Liver (tissue), 9 donors: ENCODE results near the gene CHD5. TPM values are rescaled to one million over a fixed set of nuclear protein-coding genes. Genes with fewer than 3 reads are reported as not detected.

Experiments
- DNase-seq: peaks from one replicate; pipeline ENCODE4 v3.0.0-alpha.2; 2017; ENCODE audit warnings: low spot score
- H3K27ac ChIP-seq, 2 donors: one replicate each; pipeline ENCODE4 v1.7.0; 2013; ENCODE audit warnings: inconsistent platforms in 2 of 2, low read length in 2 of 2, control low read depth in 1 of 2, low read depth in 1 of 2, mild to moderate bottlenecking in 1 of 2
- H3K27me3 ChIP-seq, 4 donors: one replicate each; pipeline versions ENCODE4 v1.6.1 to v1.7.0; 2013; ENCODE audit warnings: low read length in 3 of 4, inconsistent platforms in 1 of 4, mild to moderate bottlenecking in 1 of 4, moderate library complexity in 1 of 4; ENCODE audit not compliant: control insufficient read depth in 4 of 4, insufficient read depth in 4 of 4
- H3K36me3 ChIP-seq, 4 donors: one replicate each; pipeline versions ENCODE4 v1.6.1 to v1.7.0; 2013; ENCODE audit warnings: low read length in 3 of 4, mild to moderate bottlenecking in 3 of 4, low read depth in 1 of 4, moderate library complexity in 1 of 4; ENCODE audit not compliant: control insufficient read depth in 4 of 4, insufficient read depth in 3 of 4
- H3K4me1 ChIP-seq, 4 donors: one replicate each; pipeline versions ENCODE4 v1.6.1 to v1.7.0; 2013; ENCODE audit warnings: low read length in 3 of 4, mild to moderate bottlenecking in 3 of 4, moderate library complexity in 1 of 4; ENCODE audit not compliant: control insufficient read depth in 4 of 4, insufficient read depth in 4 of 4
- H3K4me3 ChIP-seq, 3 donors: one replicate each; pipeline versions ENCODE4 v1.6.1 to v1.7.0; 2013; ENCODE audit warnings: low read length in 3 of 3, control low read depth in 1 of 3, low read depth in 1 of 3, mild to moderate bottlenecking in 1 of 3
- H3K9ac ChIP-seq, 2 donors: one replicate each; pipeline ENCODE4 v1.7.0; 2013; ENCODE audit warnings: low read length in 2 of 2, mild to moderate bottlenecking in 2 of 2, moderate library complexity in 2 of 2, control low read depth in 1 of 2, low read depth in 1 of 2
- H3K9me3 ChIP-seq, 4 donors: one replicate each; pipeline versions ENCODE4 v1.6.1 to v1.7.0; 2013; ENCODE audit warnings: low read length in 3 of 4; ENCODE audit not compliant: control insufficient read depth in 4 of 4
- EGR1 ChIP-seq, 2 donors: IDR thresholded peaks; 2 replicates each; pipeline ENCODE4 v1.6.1; 2016 to 2018; ENCODE audit warnings: antibody characterized with exemption in 2 of 2, low read depth in 2 of 2
- FOXA1 ChIP-seq: IDR thresholded peaks from 2 replicates; pipeline ENCODE4 v1.6.1; 2016; ENCODE audit warnings: antibody characterized with exemption
- FOXA2 ChIP-seq: IDR thresholded peaks from 2 replicates; pipeline ENCODE4 v1.6.1; 2016; ENCODE audit warnings: antibody characterized with exemption
- GABPA ChIP-seq, 2 donors: IDR thresholded peaks in 1 of 2; conservative IDR thresholded peaks in 1 of 2; 2 replicates each; pipeline ENCODE4 v1.6.1; 2016; ENCODE audit warnings: antibody characterized with exemption in 2 of 2, mild to moderate bottlenecking in 1 of 2, moderate library complexity in 1 of 2
- HNF4A ChIP-seq, 2 donors: conservative IDR thresholded peaks; 2 replicates each; pipeline ENCODE4 v1.6.1; 2016; ENCODE audit warnings: antibody characterized with exemption in 2 of 2, mild to moderate bottlenecking in 2 of 2
- HNF4G ChIP-seq: IDR thresholded peaks from 2 replicates; pipeline ENCODE4 v1.6.1; 2016; ENCODE audit warnings: antibody characterized with exemption
- JUND ChIP-seq, 2 donors: IDR thresholded peaks; 2 replicates each; pipeline ENCODE4 v1.6.1; 2016; ENCODE audit warnings: antibody characterized with exemption in 2 of 2
- NR2F2 ChIP-seq: IDR thresholded peaks from 2 replicates; pipeline ENCODE4 v1.6.1; 2016; ENCODE audit warnings: antibody characterized with exemption
- RAD21 ChIP-seq, 2 donors: IDR thresholded peaks; 2 replicates each; pipeline ENCODE4 v1.6.1; 2016; ENCODE audit warnings: antibody characterized with exemption in 2 of 2, mild to moderate bottlenecking in 2 of 2
- RXRA ChIP-seq, 2 donors: IDR thresholded peaks; 2 replicates each; pipeline ENCODE4 v1.6.1; 2017 to 2018; ENCODE audit warnings: antibody characterized with exemption in 2 of 2, mild to moderate bottlenecking in 1 of 2
- SP1 ChIP-seq: IDR thresholded peaks from 2 replicates; pipeline ENCODE4 v1.6.1; 2018; ENCODE audit warnings: antibody characterized with exemption, mild to moderate bottlenecking
- TAF1 ChIP-seq: conservative IDR thresholded peaks from 2 replicates; pipeline ENCODE4 v1.6.1; 2016; ENCODE audit warnings: antibody characterized with exemption, mild to moderate bottlenecking
- YY1 ChIP-seq: IDR thresholded peaks from 2 replicates; pipeline ENCODE4 v1.6.1; 2016; ENCODE audit warnings: antibody characterized with exemption, mild to moderate bottlenecking
- WGBS: extraction: QIAGEN DNeasy Blood & Tissue Kit; methylation state at CpG from one replicate; pipeline ENCODE4 v1.1.7; 2013; 5-methylcytosine and 5-hydroxymethylcytosine counted together
- polyA plus RNA-seq, 2 donors: library from polyadenylated mRNA; stranded (reverse) in 1 of 2; unstranded in 1 of 2; fragments of 200-250 nt in 1 of 2; fragments of >200 nt in 1 of 2; fragmentation: Nextera tagmentation in 1 of 2; extraction: Ambion mirVana in 1 of 2; gene quantifications; one replicate each; pipeline versions ENCODE4 v1.2.1 to v1.2.3, GENCODE V29; 2013 to 2015
- total RNA-seq, 2 donors: library from RNA; depleted of rRNA; stranded (reverse); fragments of >200 nt; gene quantifications; one replicate each; pipeline ENCODE4 v1.2.3, GENCODE V29; 2014
- TF ChIP-seq, protein P1 (sequence below): fragments of 150-350 bp; IDR thresholded peaks from 2 replicates; pipeline ENCODE4 v1.5.1; 2017; ENCODE audit warnings: improper control_type of control experiment, low read depth, low read length; ENCODE audit not compliant: missing input control
- TF ChIP-seq, protein P2 (sequence below): IDR thresholded peaks from 2 replicates; pipeline ENCODE4 v1.6.1; 2016; ENCODE audit warnings: antibody characterized with exemption
- TF ChIP-seq, protein P3 (sequence below): IDR thresholded peaks from 2 replicates; pipeline ENCODE4 v1.6.1; 2016; ENCODE audit warnings: antibody characterized with exemption
- TF ChIP-seq, protein P4 (sequence below): IDR thresholded peaks from 2 replicates; pipeline ENCODE4 v1.6.1; 2016; ENCODE audit warnings: antibody characterized with exemption
- TF ChIP-seq, protein P5 (sequence below): IDR thresholded peaks from 2 replicates; pipeline ENCODE4 v1.6.1; 2016; ENCODE audit warnings: antibody characterized with exemption, mild to moderate bottlenecking
- donor health status: healthy.
- donor health status: healthy.
- donor health status: healthy.
- donor health status: healthy.
- donor health status: healthy.

The CHD5 gene
- total and polyA plus RNA-seq, 4 donors, result under 0.01 to 0.08 TPM; not detected in 2

DNA sequence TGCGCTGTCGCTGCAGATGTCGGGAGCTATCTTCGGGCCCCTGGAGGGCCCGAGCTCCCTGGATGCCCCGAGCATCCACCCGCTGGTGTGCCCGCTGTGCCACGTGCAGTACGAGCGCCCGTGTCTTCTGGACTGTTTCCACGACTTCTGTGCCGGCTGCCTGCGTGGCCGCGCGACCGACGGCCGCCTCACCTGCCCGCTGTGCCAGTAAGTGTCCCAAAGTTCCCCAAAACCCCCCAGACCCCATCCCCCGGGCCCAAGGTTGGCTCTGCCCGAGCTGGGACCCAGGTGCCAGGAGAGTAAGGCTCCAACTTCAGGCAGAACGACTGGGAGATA is 26.4 kb upstream of the CHD5 start:
- H3K27me3 ChIP-seq, result no peaks in the 10 kb centered on the region
- WGBS, result 6% methylated on average over 25 of the region's 25 CpGs
- H3K9me3 ChIP-seq, result no peaks in the 10 kb centered on the region
- peak overlapping the region; percentile 54 to 89 (median 78) for H3K4me3 ChIP-seq
- peaks cover 0 to 5% (median 1%) of the 10 kb centered on the region in 4 donors for H3K36me3 ChIP-seq
- H3K9ac ChIP-seq, result peak overlapping the region in 1 of 2 donors; percentile 25
- H3K27ac ChIP-seq, result no peak overlapping the region
- TF ChIP-seq, protein P1, sequence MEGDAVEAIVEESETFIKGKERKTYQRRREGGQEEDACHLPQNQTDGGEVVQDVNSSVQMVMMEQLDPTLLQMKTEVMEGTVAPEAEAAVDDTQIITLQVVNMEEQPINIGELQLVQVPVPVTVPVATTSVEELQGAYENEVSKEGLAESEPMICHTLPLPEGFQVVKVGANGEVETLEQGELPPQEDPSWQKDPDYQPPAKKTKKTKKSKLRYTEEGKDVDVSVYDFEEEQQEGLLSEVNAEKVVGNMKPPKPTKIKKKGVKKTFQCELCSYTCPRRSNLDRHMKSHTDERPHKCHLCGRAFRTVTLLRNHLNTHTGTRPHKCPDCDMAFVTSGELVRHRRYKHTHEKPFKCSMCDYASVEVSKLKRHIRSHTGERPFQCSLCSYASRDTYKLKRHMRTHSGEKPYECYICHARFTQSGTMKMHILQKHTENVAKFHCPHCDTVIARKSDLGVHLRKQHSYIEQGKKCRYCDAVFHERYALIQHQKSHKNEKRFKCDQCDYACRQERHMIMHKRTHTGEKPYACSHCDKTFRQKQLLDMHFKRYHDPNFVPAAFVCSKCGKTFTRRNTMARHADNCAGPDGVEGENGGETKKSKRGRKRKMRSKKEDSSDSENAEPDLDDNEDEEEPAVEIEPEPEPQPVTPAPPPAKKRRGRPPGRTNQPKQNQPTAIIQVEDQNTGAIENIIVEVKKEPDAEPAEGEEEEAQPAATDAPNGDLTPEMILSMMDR, result no peak
- TF ChIP-seq SP1 (no peak), FOXA1 (no peak), GABPA (IDR thresholded peaks at IDR 0.05 in 1 of 2, conservative IDR thresholded peaks at IDR 0.05 in 1 of 2) (no peak), RAD21 (IDR thresholded peaks at IDR 0.05) (no peak), HNF4A (conservative IDR thresholded peaks at IDR 0.05) (no peak), FOXA2 (no peak), YY1 (no peak), RXRA (IDR thresholded peaks at IDR 0.05) (no peak), EGR1 (IDR thresholded peaks at IDR 0.05; ENCODE audit: low read depth in 2 of 2) (no peak), NR2F2 (no peak), JUND (IDR thresholded peaks at IDR 0.05) (no peak), TAF1 (no peak), HNF4G (no peak)
- TF ChIP-seq, protein P2, sequence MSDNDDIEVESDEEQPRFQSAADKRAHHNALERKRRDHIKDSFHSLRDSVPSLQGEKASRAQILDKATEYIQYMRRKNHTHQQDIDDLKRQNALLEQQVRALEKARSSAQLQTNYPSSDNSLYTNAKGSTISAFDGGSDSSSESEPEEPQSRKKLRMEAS, result no peak
- TF ChIP-seq, protein P3, sequence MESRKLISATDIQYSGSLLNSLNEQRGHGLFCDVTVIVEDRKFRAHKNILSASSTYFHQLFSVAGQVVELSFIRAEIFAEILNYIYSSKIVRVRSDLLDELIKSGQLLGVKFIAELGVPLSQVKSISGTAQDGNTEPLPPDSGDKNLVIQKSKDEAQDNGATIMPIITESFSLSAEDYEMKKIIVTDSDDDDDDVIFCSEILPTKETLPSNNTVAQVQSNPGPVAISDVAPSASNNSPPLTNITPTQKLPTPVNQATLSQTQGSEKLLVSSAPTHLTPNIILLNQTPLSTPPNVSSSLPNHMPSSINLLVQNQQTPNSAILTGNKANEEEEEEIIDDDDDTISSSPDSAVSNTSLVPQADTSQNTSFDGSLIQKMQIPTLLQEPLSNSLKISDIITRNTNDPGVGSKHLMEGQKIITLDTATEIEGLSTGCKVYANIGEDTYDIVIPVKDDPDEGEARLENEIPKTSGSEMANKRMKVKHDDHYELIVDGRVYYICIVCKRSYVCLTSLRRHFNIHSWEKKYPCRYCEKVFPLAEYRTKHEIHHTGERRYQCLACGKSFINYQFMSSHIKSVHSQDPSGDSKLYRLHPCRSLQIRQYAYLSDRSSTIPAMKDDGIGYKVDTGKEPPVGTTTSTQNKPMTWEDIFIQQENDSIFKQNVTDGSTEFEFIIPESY, result no peak
- TF ChIP-seq, protein P4, sequence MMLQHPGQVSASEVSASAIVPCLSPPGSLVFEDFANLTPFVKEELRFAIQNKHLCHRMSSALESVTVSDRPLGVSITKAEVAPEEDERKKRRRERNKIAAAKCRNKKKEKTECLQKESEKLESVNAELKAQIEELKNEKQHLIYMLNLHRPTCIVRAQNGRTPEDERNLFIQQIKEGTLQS, result no peak
- TF ChIP-seq, protein P5, sequence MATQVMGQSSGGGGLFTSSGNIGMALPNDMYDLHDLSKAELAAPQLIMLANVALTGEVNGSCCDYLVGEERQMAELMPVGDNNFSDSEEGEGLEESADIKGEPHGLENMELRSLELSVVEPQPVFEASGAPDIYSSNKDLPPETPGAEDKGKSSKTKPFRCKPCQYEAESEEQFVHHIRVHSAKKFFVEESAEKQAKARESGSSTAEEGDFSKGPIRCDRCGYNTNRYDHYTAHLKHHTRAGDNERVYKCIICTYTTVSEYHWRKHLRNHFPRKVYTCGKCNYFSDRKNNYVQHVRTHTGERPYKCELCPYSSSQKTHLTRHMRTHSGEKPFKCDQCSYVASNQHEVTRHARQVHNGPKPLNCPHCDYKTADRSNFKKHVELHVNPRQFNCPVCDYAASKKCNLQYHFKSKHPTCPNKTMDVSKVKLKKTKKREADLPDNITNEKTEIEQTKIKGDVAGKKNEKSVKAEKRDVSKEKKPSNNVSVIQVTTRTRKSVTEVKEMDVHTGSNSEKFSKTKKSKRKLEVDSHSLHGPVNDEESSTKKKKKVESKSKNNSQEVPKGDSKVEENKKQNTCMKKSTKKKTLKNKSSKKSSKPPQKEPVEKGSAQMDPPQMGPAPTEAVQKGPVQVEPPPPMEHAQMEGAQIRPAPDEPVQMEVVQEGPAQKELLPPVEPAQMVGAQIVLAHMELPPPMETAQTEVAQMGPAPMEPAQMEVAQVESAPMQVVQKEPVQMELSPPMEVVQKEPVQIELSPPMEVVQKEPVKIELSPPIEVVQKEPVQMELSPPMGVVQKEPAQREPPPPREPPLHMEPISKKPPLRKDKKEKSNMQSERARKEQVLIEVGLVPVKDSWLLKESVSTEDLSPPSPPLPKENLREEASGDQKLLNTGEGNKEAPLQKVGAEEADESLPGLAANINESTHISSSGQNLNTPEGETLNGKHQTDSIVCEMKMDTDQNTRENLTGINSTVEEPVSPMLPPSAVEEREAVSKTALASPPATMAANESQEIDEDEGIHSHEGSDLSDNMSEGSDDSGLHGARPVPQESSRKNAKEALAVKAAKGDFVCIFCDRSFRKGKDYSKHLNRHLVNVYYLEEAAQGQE, result no peak
- H3K4me1 ChIP-seq, result peaks cover 3 to 29% (median 12%) of the 10 kb centered on the region in 4 donors
- DNase-seq, result no peak
